Germinal center (tissue), 1 donor: ENCODE data around the gene DNAJB6.
A peak's percentile ranks its signal among the peaks of the same experiment; 100 is the strongest.
"Not testable (repeated sequence)": the region's sequence is repeated elsewhere in the genome, so short reads cannot be mapped to it uniquely, and the experiment has no call there.

Source experiments
- DNase-seq: peaks from one replicate; pipeline ENCODE4 v3.0.0; 2012; ENCODE audit warnings: mixed read lengths, low spot score

Gene DNAJB6

GRCh38 chr7:157323401-157323800, 13.4 kb upstream of the DNAJB6 start:
- no peak for DNase-seq

GRCh38 chr7:157329447-157329846, 7.4 kb upstream of the DNAJB6 start:
- DNase-seq, result no peak

GRCh38 chr7:157330567-157330966, 6.2 kb upstream of the DNAJB6 start:
- not testable (repeated sequence) for DNase-seq

GRCh38 chr7:157331049-157331448, 5.8 kb upstream of the DNAJB6 start:
- not testable (repeated sequence) for DNase-seq

GRCh38 chr7:157335236-157335635, 1.6 kb upstream of the DNAJB6 start:
- DNase-seq, result no peak

GRCh38 chr7:157335991-157336382, 817 bp upstream of the DNAJB6 start:
- DNase-seq, result no peak

GRCh38 chr7:157337316-157338149, 729 bp downstream of the DNAJB6 start:
- DNase-seq, result peak; percentile 80

GRCh38 chr7:157339777-157340677, 3.2 kb downstream of the DNAJB6 start:
- peak; percentile 72 for DNase-seq

GRCh38 chr7:157347217-157347904, 10.6 kb downstream of the DNAJB6 start:
- DNase-seq, result no peak

GRCh38 chr7:157348548-157348947, 11.7 kb downstream of the DNAJB6 start:
- DNase-seq, result no peak

- peak; percentile 32 for DNase-seq
Measured at GRCh38 chr7:157352516-157352915, 15.7 kb downstream of the DNAJB6 start.

- DNase-seq, result no peak
Measured at GRCh38 chr7:157355784-157356511, 19.1 kb downstream of the DNAJB6 start.

GRCh38 chr7:157357129-157358040, 20.6 kb downstream of the DNAJB6 start:
- DNase-seq, result peak; percentile 40

- no peak for DNase-seq
Measured at GRCh38 chr7:157358041-157358752, 21.4 kb downstream of the DNAJB6 start.

GRCh38 chr7:157358753-157359096, 21.9 kb downstream of the DNAJB6 start:
- DNase-seq, result no peak

- DNase-seq, result no peak
Measured at GRCh38 chr7:157359581-157359980, 22.8 kb downstream of the DNAJB6 start.

GRCh38 chr7:157360483-157361025, 23.8 kb downstream of the DNAJB6 start:
- DNase-seq, result no peak

GRCh38 chr7:157361537-157361936, 24.7 kb downstream of the DNAJB6 start:
- no peak for DNase-seq

GRCh38 chr7:157362729-157363128, 25.9 kb downstream of the DNAJB6 start:
- DNase-seq, result no peak

GRCh38 chr7:157366722-157367121, 29.9 kb downstream of the DNAJB6 start:
- no peak for DNase-seq
